HG03378 (cell line): ENCODE measurements around the gene HEG1.

Source experiments
- ATAC-seq: cut with Tn5 transposase; IDR thresholded peaks from one replicate; pipeline ENCODE4 v1.9.1; 2021; ENCODE audit warnings: mild to moderate bottlenecking, moderate library complexity; ENCODE audit not compliant: unreplicated experiment

The HEG1 gene

DNA sequence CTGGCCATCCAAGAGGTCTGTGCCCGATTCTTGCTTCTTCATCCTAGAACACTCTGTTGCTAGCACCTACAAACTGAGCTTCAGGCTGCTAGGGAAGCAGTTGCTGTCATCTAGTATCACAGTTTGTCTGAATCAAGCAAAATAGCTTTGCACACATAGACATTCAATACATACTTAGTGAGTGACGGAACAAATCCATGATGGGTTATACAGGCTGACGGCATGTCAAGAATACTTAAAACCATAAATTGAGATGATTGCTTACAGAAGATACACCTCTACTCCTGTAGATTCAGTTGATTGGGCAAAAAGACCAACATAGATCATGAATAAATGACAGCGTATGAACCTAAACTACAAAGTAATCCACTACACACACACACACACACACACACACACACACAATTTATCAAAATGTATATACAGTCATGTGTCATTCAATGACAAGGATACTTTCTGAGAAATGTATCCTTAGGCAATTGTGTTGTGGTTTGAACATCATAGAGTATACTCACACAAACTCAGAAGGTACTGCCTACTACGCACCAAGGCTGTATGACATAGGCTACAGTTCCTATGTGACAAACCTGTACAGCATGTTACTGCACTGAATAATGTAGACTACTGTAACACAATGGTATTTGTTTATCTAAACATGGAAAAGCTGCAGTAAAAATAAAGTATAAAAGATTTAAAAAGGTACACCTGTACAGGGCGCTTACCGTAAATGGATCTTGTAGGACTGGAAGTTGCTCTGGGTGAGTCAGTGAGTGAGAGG is 14.4 kb upstream of the HEG1 start:
- no peak for ATAC-seq

GRCh38 chr3:125069452-125069851 is 13.7 kb upstream of the HEG1 start:
- no peak for ATAC-seq

DNA sequence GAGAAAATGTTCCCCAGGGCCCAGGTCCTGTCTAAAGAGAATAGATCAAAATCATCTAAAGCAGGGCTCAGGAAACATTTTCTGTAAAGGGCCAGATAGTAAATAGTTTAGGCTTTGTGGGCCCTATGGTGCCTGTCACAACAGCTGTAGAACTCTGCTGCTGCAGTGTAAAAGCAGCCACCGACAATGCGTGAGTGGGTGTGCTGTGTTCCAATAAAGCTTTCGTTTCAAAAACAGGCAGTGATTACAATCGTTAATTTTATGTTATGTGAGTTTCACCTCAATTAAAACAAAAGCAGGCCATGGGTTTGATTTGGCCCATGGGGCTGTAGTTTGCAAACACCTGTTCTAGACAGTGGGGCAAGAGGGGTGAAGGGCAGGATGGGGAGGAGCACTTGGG is 12.5 kb upstream of the HEG1 start:
- no peak for ATAC-seq

GRCh38 chr3:125067225-125067624 is 11.4 kb upstream of the HEG1 start:
- no peak for ATAC-seq

DNA sequence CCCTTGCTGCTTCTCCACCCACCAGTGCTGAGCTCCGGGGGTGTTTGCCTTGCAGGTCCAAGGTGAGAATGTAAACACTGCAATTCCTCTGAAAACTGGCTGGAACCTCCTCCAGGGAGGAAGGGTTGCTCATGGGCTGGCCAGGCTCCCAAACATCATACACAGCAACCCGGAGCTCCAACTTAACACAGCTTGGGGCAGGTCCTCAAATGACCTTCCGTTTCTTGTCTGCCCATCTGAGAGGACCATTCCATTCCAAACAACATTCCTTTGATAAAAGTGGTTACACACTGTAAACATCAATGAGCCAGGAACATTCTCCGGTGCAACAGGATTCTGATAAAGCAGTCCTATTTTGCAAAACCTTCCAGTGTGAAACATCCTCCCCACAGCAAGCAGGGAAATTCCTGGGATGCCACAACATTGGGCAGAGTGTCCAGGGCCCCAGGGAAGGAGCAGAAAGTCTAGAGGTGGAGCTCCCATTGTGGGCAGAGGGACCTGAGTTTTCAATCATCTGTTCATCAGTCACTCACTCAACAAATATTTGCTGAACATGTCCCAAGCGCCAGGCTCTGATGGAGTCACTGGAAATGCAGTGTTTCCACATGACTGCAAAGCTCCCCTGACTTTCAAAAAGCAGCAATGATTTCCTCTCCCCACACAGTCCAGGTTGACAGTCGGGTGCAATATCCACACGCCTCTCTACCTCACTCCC is 7.3 kb upstream of the HEG1 start:
- ATAC-seq: no peak

- ATAC-seq: no peak
Observed at GRCh38 chr3:125061646-125062045, 5.8 kb upstream of the HEG1 start.

- no peak for ATAC-seq
Observed at GRCh38 chr3:125061170-125061569, 5.4 kb upstream of the HEG1 start.

GRCh38 chr3:125059488-125060245 is 3.9 kb upstream of the HEG1 start:
- no peak for ATAC-seq

DNA sequence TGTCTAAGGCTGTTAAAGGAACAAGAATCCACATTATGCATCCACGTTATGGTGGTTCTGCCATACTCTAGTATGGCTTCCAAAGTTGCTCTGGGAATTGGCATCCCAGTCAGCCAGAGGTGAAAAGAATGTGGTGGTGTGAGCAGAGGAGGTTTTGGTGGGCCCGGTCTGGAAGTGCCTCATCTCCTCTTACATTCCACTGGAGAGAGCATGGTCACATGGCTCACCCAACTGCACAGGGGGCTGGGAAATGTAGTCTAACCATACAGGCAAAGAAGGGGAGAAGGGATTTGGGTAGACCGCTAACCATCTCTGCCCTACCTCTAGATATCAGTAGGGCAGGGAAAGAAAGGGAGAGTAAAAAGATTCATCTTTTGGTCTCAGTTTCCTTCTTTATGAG is 3.2 kb upstream of the HEG1 start:
- ATAC-seq: no peak

DNA sequence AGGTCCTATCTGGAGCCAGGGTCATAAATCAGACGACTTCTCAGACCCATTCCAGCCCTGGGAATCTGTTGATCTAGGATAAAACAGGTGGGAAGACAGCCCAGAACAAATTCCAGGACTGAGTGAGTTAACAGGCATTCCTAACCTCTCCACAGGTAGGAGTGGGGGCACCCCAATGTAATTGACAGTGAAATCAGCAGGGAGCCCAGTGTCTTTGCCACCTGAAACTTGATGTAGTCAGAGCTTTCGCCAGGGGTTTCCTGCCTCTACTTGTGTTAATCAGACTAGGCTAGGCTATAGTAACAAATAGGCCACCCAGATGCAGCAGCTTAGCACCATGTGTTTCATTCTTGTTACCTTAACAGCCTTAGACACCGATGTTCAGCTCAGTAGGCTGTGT is 2.7 kb upstream of the HEG1 start:
- no peak for ATAC-seq

GRCh38 chr3:125057186-125057850 is 1.5 kb upstream of the HEG1 start:
- ATAC-seq: no peak

- no peak for ATAC-seq
Observed at GRCh38 chr3:125055331-125055912, 375 bp downstream of the HEG1 start.

GRCh38 chr3:125054449-125055329 is 1.1 kb downstream of the HEG1 start:
- ATAC-seq: peak; percentile 46

GRCh38 chr3:125054062-125054448 is 1.7 kb downstream of the HEG1 start:
- no peak for ATAC-seq

- ATAC-seq: no peak
Observed at GRCh38 chr3:125053304-125053699, 2.5 kb downstream of the HEG1 start.

DNA sequence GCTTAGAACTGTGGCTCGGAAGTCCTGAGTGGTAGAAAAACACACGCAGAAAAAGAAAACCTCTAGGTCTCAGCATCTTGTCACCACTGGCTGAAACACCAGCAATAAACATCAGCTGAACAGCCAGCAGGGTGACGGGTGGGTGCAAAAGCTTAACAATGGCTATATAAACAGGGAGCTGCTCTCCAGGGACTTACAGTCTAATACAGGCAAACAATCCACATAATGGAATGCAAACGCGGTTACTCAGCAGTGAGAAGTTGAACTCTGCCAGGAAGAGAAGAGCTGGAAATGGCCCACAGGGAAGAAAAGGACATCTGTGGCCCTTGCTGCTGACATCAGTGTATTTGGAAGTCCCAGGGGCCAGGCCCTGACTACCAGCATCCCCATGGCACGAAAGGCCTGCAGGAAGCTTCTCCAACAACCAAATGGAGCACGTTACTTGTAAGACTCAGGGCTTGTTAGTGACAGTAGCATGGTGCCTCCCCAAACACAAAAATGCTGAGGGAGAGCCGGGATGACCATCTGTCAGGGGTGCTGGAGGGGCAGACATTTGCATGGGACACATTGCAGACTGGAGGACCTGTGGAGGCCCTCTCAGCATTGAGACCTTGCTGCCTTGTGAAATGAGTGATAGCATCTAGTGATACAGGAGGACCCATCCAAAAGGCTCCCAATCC is 3.0 kb downstream of the HEG1 start:
- no peak for ATAC-seq

GRCh38 chr3:125051715-125052581 is 3.8 kb downstream of the HEG1 start:
- ATAC-seq: no peak

DNA sequence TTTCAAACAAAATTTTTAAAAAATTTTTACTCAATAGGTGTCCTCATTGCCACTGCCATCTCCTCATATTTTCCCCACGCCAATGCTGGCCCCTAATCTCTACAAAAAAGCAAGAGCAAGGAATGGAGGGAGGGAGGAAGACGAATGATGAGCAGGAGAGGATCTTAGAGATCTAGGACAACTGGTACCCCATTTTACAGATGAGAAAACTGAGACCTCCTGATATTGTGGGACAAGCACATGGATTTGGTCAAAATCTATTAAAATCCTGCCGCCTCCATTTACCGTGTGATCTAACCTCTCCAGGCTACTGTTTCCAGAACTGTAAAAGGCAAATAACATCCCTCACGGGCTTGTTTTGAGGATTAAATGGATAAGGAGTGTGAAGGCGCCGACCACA is 4.6 kb downstream of the HEG1 start:
- no peak for ATAC-seq
